Muscle layer of duodenum (tissue), 2 donors: Measurements from ENCODE around the gene ITGA2.
"Not testable (repeated sequence)": the region's sequence is repeated elsewhere in the genome, so short reads cannot be mapped to it uniquely, and the experiment has no call there.

Source experiments
- H3K27ac ChIP-seq: one replicate; pipeline ENCODE4 v1.7.0; 2013; ENCODE audit warnings: mild to moderate bottlenecking, low read length
- H3K27me3 ChIP-seq: one replicate; pipeline ENCODE4 v1.7.0; 2013; ENCODE audit warnings: low read depth, mild to moderate bottlenecking, control low read depth, low read length
- H3K36me3 ChIP-seq, 2 donors: one replicate each; pipeline ENCODE4 v1.7.0; 2013; ENCODE audit warnings: low read length in 2 of 2, control low read depth in 1 of 2, mild to moderate bottlenecking in 1 of 2; ENCODE audit not compliant: insufficient read depth in 2 of 2, control insufficient read depth in 1 of 2
- H3K4me1 ChIP-seq, 2 donors: one replicate each; pipeline ENCODE4 v1.7.0; 2013; ENCODE audit warnings: low read length in 2 of 2, mild to moderate bottlenecking in 2 of 2, control low read depth in 1 of 2, moderate library complexity in 1 of 2; ENCODE audit not compliant: insufficient read depth in 2 of 2, control insufficient read depth in 1 of 2
- H3K4me3 ChIP-seq, 2 donors: one replicate each; pipeline ENCODE4 v1.7.0; 2013; ENCODE audit warnings: low read length in 2 of 2, low read depth in 1 of 2, mild to moderate bottlenecking in 1 of 2
- H3K9me3 ChIP-seq, 2 donors: one replicate each; pipeline ENCODE4 v1.7.0; 2013; ENCODE audit warnings: low read length in 2 of 2, control low read depth in 1 of 2, mild to moderate bottlenecking in 1 of 2; ENCODE audit not compliant: control insufficient read depth in 1 of 2
- donor health status: healthy.

ITGA2 gene

DNA sequence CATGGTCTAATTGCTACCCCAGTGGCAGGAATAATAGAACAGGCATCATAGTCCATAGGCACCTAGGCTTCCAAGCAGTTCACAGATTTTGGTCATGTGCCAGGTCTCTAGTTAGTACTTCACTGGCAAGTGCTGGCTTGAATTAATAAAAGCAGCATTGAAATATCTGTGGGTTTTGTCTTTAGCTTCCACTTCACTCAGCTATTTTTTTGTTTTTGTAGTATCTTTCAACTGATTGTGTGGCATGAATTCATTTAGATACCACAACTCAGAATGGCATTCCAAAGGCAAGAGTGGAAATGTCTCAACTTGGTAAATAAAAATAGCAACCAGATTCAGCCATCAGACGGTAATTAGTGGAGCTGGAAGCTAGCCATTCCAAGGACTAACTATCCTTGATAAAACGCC, 27.9 kb upstream of the ITGA2 start:
- no peaks in the 10 kb centered on the region for H3K27me3 ChIP-seq
- H3K27ac ChIP-seq = no peak overlapping the region
- peaks cover 0 to 5% of the 10 kb centered on the region in 2 donors for H3K36me3 ChIP-seq
- H3K9me3 ChIP-seq = no peaks in the 10 kb centered on the region
- peaks cover 0 to 3% of the 10 kb centered on the region in 2 donors for H3K4me1 ChIP-seq
- no peak overlapping the region for H3K4me3 ChIP-seq

DNA sequence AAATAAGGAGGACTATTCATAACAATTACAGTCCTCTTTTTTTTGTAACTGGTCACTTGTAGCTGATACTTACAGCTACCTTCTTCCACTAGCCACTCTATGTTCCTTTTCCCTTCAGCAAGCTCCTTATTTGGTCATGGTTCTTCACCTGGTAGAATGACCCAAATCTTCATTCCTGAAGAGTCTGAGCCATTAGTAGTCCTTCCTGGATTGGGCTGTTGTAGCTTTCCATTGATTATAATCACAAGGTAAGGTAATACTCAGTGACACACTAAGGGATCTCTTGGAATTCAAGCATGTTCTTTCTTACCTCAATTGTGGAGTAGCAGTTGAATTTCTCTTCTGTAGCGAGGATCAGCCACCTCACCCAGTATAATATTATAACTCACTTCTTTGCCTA, 25.5 kb upstream of the ITGA2 start:
- no peaks in the 10 kb centered on the region for H3K36me3 ChIP-seq
- H3K27me3 ChIP-seq = no peaks in the 10 kb centered on the region
- no peaks in the 10 kb centered on the region for H3K9me3 ChIP-seq
- no peak overlapping the region for H3K27ac ChIP-seq
- H3K4me1 ChIP-seq = no peaks in the 10 kb centered on the region
- no peak overlapping the region for H3K4me3 ChIP-seq

GRCh38 chr5:52964138-52964537, 25.0 kb upstream of the ITGA2 start:
- no peak overlapping the region for H3K27ac ChIP-seq
- no peaks in the 10 kb centered on the region for H3K27me3 ChIP-seq
- no peak overlapping the region for H3K4me3 ChIP-seq
- no peaks in the 10 kb centered on the region for H3K36me3 ChIP-seq
- no peaks in the 10 kb centered on the region for H3K4me1 ChIP-seq
- no peaks in the 10 kb centered on the region for H3K9me3 ChIP-seq

- H3K27me3 ChIP-seq, H3K4me1 ChIP-seq, H3K27ac ChIP-seq, H3K4me3 ChIP-seq, H3K36me3 ChIP-seq: not testable (repeated sequence)
- peaks cover 0 to 11% of the 10 kb centered on the region in 2 donors for H3K9me3 ChIP-seq
These were observed 13.0 kb upstream of the ITGA2 start for GRCh38 chr5:52976157-52976556.

GRCh38 chr5:52977264-52977897, 11.8 kb upstream of the ITGA2 start:
- Histone ChIP-seq H3K27ac (no peak overlapping the region), H3K9me3 (peaks cover 0 to 11% of the 10 kb centered on the region in 2 donors), H3K36me3 (no peaks in the 10 kb centered on the region), H3K27me3 (no peaks in the 10 kb centered on the region), H3K4me1 (no peaks in the 10 kb centered on the region), H3K4me3 (no peak overlapping the region)

DNA sequence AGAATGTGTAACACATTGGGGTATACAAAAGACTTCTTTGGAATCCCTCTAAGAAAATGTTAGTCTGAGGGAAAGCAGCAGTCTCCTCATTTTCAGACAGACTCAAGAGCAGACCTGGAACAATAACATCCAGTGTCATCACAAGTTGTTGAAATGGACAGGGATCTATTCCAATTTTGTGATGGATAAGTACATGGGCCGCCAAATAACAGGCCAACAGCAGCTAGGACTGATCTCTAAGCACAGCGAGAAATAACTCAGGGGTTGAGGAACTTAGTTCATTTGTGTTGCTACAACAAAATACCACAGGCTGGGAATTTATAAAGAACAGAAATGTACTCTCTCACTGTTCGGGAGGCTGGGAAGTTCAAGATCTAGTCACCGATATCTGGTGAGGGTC, 7.6 kb upstream of the ITGA2 start:
- no peak overlapping the region for H3K4me3 ChIP-seq
- H3K36me3 ChIP-seq = no peaks in the 10 kb centered on the region
- peaks cover 0 to 7% of the 10 kb centered on the region in 2 donors for H3K9me3 ChIP-seq
- no peak overlapping the region for H3K27ac ChIP-seq
- H3K27me3 ChIP-seq = no peaks in the 10 kb centered on the region
- no peaks in the 10 kb centered on the region for H3K4me1 ChIP-seq

DNA sequence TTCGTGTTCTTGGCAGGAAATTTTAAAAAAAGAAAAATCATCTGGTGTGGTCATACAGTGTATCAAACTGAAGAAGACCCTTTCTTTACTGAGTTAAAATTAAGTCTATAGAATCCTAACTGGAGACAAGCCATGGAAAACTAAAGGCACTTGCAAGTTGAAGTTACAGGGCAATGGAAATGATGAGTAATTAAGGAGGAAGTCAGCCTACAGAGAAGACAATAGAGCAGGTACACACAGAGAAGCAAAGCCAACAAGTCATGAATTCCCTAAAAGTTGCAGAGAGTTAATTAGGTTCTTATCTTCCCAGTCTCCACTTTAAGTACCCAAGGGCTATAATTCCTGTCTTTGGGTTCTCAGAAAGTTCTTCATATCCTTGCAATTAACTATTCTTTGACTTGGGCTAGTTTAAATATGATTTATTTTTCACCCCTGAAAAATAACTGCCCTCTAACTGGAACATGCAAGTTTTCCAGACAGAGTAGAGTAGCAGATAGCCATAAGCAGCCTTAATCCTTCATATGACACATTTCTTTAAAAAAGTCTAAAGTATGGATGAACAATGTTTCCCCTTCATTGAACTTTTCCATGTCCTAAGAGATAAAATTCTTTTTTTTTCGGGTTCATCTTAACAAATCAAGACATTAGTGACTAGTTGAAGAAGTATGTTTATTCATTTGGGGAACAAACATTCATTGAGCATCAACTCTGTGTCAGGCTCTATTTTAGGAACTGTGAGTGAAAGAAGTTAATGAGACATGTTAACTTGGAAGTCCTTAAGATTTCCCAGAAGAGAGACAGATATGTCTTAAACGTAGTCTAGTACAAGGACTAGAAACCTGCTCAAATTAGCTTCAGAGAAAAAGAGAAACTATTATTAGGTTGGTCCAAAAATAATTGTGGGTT, 5.2 kb upstream of the ITGA2 start:
- no peak overlapping the region for H3K27ac ChIP-seq

GRCh38 chr5:52985306-52985705, 3.8 kb upstream of the ITGA2 start:
- H3K4me3 ChIP-seq = no peak overlapping the region
- no peaks in the 10 kb centered on the region for H3K9me3 ChIP-seq
- no peaks in the 10 kb centered on the region for H3K36me3 ChIP-seq
- H3K27ac ChIP-seq = no peak overlapping the region
- H3K27me3 ChIP-seq = no peaks in the 10 kb centered on the region
- peaks cover 0 to 8% of the 10 kb centered on the region in 2 donors for H3K4me1 ChIP-seq

More for the DNA sequence above, 5.2 kb upstream of the ITGA2 start:
- Histone ChIP-seq H3K9me3 (no peaks in the 10 kb centered on the region), H3K4me1 (no peaks in the 10 kb centered on the region), H3K36me3 (no peaks in the 10 kb centered on the region), H3K4me3 (no peak overlapping the region), H3K27me3 (no peaks in the 10 kb centered on the region)

DNA sequence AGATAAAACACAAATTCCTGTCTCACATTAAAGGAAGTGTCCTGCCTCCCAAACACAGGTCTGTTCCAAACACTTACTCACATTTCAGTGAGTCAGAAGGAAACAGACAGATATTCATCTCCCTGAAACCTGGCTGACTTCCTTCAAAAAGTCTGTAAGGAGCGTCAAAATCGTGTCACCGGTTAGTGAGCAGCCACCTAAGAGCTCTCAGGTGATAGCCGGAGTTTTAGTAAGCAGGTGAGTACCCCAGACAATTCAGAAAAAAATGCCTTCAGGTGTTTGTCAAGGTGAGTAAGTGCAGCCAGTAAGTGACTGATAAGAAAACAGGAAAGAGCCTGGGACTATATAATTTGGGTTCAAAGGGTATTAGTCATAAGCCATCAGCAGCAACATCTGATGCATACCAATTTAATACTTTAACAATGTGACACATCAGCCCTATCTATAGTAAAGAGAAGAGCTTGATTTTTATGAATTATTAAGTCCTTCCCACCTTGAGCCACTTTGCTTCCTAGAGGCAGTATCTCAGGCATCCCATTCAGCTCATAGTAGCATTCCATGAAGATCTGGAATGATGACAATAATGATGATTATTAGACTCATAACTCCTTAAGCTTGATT, 1.3 kb upstream of the ITGA2 start:
- Histone ChIP-seq H3K36me3 (no peaks in the 10 kb centered on the region), H3K4me3 (no peak overlapping the region), H3K27me3 (no peaks in the 10 kb centered on the region), H3K4me1 (peaks cover 0 to 10% of the 10 kb centered on the region in 2 donors), H3K27ac (peak overlapping the region; percentile 25), H3K9me3 (no peaks in the 10 kb centered on the region)

GRCh38 chr5:52988335-52989024, 672 bp upstream of the ITGA2 start:
- H3K4me1 ChIP-seq = peaks cover 0 to 10% of the 10 kb centered on the region in 2 donors
- peak overlapping the region; percentile 83 to 94 for H3K4me3 ChIP-seq
- H3K27me3 ChIP-seq = no peaks in the 10 kb centered on the region
- H3K27ac ChIP-seq = no peak overlapping the region
- H3K9me3 ChIP-seq = no peaks in the 10 kb centered on the region
- no peaks in the 10 kb centered on the region for H3K36me3 ChIP-seq
